SK-N-SH (cell line): ENCODE measurements around the gene BLVRA.
"Not testable (repeated sequence)": the region's sequence is repeated elsewhere in the genome, so short reads cannot be mapped to it uniquely, and the experiment has no call there.

Experiments used
- CTCF ChIP-seq: fragments of 200-600 bp; sonication (generic); IDR thresholded peaks from 2 replicates; pipeline ENCODE4 v1.6.1; 2017; ENCODE audit warnings: antibody characterized with exemption, mild to moderate bottlenecking, moderate library complexity
- RCOR1 ChIP-seq: fragments of 150-350 bp; IDR thresholded peaks from 2 replicates; pipeline ENCODE4 v1.6.1; 2017; ENCODE audit warnings: antibody characterized with exemption, low read length
- USF2 ChIP-seq: fragments of 150-350 bp; IDR thresholded peaks from 2 replicates; pipeline ENCODE4 v1.6.1; 2017; ENCODE audit warnings: antibody characterized with exemption, low read length, low read depth, borderline replicate concordance

GRCh38 chr7:43773268-43773667 is 14.8 kb downstream of the BLVRA start:
- not testable (repeated sequence) for TF ChIP-seq CTCF, RCOR1, USF2
